HS-5 (cell line): Measurements from ENCODE around the gene GNA15.
"Not testable (repeated sequence)": the region's sequence is repeated elsewhere in the genome, so short reads cannot be mapped to it uniquely, and the experiment has no call there.

ENCODE experiments used
- DNase-seq: peaks from one replicate; pipeline ENCODE4 v3.0.0-alpha.2; 2012; ENCODE audit warnings: low read depth

GNA15 gene

GRCh38 chr19:3190921-3191805 is 55.3 kb downstream of the GNA15 start:
- DNase-seq = no peak

GRCh38 chr19:3191806-3192104 is 55.9 kb downstream of the GNA15 start:
- not testable (repeated sequence) for DNase-seq

GRCh38 chr19:3192228-3192635 is 56.4 kb downstream of the GNA15 start:
- no peak for DNase-seq

- DNase-seq = no peak
Observed at GRCh38 chr19:3192684-3193083, 56.9 kb downstream of the GNA15 start.

- no peak for DNase-seq
Observed at GRCh38 chr19:3193256-3194105, 57.6 kb downstream of the GNA15 start.

GRCh38 chr19:3194106-3195087 is 58.6 kb downstream of the GNA15 start:
- DNase-seq = no peak

- no peak for DNase-seq
Observed at GRCh38 chr19:3196064-3196932, 60.5 kb downstream of the GNA15 start.

GRCh38 chr19:3196933-3197205 is 61.0 kb downstream of the GNA15 start:
- DNase-seq = no peak

- DNase-seq = no peak
Observed at GRCh38 chr19:3198901-3199700, 63.3 kb downstream of the GNA15 start.

- DNase-seq = no peak
Observed at GRCh38 chr19:3201072-3201700, 65.4 kb downstream of the GNA15 start.

GRCh38 chr19:3201911-3202310 is 66.1 kb downstream of the GNA15 start:
- DNase-seq = no peak

GRCh38 chr19:3202346-3202745 is 66.5 kb downstream of the GNA15 start:
- DNase-seq = no peak

GRCh38 chr19:3202895-3203294 is 67.1 kb downstream of the GNA15 start:
- not testable (repeated sequence) for DNase-seq

- DNase-seq = no peak
Observed at GRCh38 chr19:3203805-3204645, 68.2 kb downstream of the GNA15 start.

- no peak for DNase-seq
Observed at GRCh38 chr19:3204646-3205275, 68.9 kb downstream of the GNA15 start.

- no peak for DNase-seq
Observed at GRCh38 chr19:3206216-3206953, 70.6 kb downstream of the GNA15 start.

- no peak for DNase-seq
Observed at GRCh38 chr19:3207461-3208242, 71.8 kb downstream of the GNA15 start.
